Hair follicular keratinocyte (primary cell): ENCODE results near the gene PPEF1. TPM values are rescaled to one million over a fixed set of nuclear protein-coding genes. Genes with fewer than 3 reads are reported as not detected.

Experiments used
- total RNA-seq: library from RNA; depleted of rRNA; stranded (reverse); fragments of >200 nt; gene quantifications from 2 replicates; pipeline ENCODE4 v1.2.3, GENCODE V29; 2015

The PPEF1 gene, protein sequence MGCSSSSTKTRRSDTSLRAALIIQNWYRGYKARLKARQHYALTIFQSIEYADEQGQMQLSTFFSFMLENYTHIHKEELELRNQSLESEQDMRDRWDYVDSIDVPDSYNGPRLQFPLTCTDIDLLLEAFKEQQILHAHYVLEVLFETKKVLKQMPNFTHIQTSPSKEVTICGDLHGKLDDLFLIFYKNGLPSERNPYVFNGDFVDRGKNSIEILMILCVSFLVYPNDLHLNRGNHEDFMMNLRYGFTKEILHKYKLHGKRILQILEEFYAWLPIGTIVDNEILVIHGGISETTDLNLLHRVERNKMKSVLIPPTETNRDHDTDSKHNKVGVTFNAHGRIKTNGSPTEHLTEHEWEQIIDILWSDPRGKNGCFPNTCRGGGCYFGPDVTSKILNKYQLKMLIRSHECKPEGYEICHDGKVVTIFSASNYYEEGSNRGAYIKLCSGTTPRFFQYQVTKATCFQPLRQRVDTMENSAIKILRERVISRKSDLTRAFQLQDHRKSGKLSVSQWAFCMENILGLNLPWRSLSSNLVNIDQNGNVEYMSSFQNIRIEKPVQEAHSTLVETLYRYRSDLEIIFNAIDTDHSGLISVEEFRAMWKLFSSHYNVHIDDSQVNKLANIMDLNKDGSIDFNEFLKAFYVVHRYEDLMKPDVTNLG
- total RNA-seq: not detected in 2 replicates

GRCh38 chrX:18707426-18708049 lies at the start of gene PPEF1:
TSS of gene PPEF1 (plus strand) at chrX:18707645. CDS start at chrX:18707781, 136 bp downstream.

GRCh38 chrX:18672008-18672407 lies 35.4 kb upstream of the PPEF1 start, which contains the start of gene RS1:
TSS of gene RS1 (minus strand) at chrX:18672108. CDS start at chrX:18672068, 40 bp downstream.

Other genes with a start within 250 kb of the PPEF1 start
- not detected in 2 replicates for gene RS1, start 35.5 kb upstream of the PPEF1 start, total RNA-seq